ENCODE results near the gene ISM2. TPM values are rescaled to one million over a fixed set of nuclear protein-coding genes. Genes with fewer than 3 reads are reported as not detected.

ISM2 gene
- polyA plus RNA-seq, 5 donors = not detected

DNA sequence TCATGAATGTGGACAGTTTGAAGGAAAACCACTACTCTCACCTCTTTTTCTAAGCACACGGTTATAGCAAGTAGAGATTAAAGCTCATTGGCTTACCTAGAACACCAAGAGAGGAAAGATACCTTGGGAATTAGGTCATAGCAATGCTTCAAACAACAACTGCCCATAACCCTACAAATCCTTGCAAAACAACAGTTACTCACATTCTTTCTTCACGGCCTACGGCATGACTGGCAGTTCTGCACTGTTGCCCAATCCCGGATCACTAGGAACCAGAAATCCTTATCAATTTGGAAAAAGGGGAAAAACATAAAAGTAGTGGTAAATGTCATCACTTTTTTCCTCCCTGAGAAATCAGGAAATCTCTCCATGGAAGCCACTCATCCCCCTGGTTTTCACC, 9.6 kb upstream of the ISM2 start:
- DNase-seq = no peak

DNA sequence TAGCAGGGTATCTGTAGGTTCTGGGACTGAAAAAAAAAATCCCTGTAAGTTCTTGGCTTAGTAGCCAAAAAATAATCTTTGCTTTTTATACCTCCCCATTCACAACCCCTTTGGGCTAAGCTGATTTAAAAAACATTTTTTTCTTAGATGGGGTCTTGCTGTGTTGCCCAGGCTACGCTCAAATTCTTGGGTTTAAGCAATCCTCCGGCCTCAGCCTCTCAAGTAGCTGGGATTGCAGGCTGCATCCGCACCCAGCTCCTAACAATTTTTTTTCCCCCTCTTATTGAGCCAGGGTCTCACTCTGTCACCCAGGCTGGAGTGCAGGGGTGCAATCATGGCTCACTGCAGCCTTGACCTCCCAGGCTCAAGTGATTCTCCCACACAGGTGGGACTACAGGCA, 9.1 kb upstream of the ISM2 start:
- no peak for DNase-seq

DNA sequence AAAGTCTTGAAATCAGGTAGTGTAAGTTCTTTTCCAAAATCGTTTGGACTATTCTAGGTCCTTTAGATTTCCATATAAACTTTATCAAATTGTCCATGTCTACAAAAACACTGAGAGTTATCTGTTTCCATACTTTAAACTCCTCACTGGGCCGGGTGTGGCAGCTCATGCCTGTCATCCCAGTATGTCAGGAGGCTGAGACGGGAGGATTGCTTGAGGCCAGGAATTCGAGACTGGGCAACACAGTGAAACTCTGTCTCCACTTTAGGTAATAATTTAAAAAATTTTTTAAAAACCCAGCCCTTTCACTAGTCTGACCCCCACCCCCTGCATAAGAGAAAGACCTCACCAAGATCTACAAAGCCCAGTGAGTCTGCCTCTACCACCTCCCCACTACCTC, 6.4 kb upstream of the ISM2 start:
- DNase-seq = no peak

DNA sequence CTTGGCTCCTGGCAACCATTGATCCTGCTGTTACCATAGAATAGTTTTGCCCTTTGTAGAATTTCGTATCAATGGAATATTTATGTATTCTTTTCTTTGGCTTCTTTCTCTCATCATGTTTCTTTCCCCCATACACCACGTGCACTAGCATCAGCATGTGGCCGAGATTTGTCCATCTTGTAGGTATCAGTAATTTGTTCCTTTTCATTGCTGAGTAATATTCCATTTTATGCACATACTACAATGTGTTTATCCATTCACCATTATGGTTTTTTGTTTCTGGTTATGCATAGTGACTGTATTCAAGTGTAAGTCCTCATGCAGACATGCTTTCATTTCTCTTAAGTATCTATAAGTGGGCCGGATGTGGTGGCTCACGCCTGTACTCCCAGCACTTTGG, 4.5 kb upstream of the ISM2 start:
- DNase-seq = no peak

DNA sequence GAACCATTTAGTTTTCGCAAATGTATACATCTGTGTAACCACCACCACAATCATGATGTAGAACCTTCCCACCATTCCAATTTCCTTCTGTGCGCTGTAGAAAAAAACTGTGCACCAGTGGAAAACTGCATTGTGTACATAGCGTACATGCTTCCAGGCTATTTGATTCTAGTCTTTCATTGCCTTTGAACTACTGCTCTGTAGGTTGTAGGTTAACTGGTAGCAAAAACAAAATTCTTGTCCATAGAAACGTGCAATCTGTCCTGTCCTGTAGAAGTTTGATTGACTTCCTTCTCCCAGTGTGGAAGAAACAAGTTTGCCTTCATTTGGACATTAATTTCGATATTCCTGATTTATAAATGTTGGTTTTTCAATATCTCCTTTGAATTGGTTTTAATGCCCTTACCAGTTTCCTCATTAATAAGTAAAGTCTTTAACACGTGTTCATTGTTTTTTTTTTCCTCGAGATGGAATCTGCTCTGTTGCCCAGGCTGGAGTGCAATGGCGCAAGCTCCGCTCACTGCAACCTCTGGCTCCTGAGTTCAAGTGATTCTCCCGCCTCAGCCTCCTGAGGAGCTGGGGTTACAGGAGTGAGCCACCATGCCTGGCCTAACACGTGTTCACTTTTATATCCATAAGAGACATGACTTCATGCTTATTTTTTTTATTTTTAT, 3.6 kb upstream of the ISM2 start:
- DNase-seq = no peak

DNA sequence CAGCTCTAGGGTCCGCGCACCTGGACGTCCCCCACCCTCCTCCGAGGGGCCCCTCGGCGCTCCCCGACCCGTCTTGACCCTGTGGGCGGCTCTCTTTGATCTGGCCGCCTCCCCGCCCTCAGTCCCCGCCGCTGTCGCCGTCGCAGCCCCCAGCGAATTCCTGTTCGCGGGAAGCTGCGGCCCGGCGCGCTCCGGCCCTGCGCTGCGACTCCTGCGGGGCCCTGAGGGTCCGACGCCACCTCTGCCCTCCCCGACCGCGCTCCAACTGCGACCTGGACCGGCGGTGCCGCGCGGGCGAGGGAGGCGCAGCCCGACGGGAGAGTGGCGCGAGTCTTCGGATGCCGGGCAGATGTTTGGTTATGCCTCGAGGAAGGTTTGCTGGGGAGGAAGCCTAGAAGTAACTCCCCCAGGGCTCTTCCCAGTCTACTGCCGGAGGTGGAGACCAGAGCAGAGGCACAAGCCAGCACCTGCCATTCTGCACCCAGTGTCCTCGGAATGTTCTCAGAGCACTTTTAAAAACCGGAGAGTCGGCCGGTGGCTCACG, 440 bp upstream of the ISM2 start:
- no peak for DNase-seq

DNA sequence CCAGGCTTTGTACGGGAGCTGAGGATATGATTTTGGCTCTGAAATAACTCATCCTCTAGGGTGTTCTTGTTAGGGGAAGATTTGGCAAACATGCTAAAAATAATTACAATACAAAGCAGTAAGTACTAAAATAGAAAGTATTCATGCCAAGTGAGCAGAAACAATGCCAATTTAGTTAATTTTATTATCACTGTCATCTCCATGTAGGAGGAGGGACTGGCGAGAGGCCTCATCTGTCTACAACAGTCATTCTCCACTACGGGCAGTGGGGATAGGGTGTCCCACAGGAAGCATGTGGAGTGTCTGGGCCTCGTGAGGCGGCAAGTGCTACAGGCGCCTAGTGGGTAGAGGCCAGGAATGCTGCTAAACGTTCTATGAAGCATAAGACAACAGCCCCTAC, 3.3 kb downstream of the ISM2 start:
- no peak for DNase-seq

DNA sequence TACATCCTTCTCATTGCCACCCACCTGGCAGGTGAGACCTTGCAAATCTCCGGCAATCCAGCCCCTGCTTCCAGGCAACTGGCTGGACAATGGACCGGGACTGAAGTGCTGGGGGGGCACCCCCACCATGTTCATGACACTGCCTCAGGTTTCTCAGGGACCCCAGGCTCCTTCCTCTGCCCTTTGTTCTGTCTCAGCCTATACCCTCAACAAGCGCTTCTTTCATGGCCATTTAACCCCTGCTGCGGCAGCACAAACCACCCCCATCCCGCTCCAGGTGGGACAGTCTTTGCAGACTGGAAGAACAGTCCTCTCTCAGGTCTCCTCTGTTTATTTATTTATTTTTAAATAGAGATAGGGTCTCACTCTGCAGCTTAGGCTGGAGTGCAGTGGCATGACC, 7.6 kb downstream of the ISM2 start:
- no peak for DNase-seq

DNA sequence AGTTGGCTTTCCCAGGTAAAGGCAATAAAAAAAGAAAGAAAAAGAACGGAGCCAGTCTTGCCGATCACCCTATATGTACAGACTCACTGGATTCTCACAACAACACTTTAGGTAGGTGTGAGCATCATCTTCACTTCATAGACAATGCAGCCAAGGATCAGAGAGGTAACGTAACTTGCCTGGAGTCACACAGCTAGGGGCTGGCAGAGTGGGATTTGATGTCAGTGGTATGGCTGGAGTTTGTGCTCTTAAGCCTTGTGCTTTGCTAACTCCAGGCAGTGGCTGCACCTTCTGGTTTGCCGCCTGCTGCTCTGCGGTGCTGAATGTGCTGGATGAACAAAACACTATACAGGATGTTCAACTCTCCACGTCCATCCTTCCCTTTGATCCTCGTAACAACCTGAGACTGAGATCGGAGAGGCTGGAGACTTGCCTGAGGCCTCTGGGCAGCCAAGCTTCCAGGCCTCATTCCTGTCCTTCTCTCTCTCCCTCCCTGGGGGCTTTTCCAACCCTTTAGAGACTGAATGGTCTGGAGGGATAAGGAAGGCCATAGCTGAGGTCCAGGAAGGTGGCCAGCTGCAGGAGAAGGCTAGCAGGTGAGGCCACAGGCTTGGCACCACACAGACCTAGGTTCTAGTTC, 8.1 kb downstream of the ISM2 start:
- DNase-seq = no peak

DNA sequence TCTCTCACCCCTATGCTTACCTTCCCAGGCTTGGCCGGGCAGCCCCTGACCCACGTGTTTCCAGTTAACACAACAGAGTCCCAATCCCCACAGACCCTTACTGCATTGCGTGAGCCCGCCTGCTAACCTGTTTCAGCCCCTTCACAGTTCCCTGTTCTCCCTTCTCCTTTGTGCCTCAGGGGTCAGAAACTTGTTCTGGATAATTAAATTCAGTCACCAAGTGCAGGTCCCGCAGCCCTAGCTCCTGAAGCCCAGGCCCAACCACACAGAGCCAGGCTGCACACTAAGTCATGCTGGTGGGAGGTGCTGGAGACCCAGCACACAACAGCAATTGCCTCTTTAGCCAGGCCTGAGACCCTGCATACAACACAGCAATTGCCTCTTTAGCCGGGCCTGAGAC, 9.6 kb downstream of the ISM2 start:
- no peak for DNase-seq

DNA sequence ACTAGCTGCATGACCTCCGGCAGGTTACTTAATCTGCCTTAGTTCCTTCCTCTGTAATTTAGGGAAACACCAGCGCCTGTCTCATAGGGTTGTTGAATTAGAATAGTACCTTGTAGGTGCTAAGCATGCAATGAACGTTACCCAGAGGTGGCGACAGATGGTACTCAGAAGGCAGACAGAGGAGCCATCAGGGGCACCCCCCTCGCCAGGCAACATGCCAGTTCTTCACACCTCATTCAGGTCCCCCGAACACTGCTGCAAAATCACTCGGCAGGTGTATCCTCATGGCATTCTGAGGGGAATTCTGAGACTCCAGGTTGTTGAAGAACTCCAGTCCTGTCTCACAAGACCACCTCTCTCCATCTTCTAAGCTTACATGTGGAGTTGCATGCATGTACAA, 10.1 kb downstream of the ISM2 start:
- DNase-seq = no peak

DNA sequence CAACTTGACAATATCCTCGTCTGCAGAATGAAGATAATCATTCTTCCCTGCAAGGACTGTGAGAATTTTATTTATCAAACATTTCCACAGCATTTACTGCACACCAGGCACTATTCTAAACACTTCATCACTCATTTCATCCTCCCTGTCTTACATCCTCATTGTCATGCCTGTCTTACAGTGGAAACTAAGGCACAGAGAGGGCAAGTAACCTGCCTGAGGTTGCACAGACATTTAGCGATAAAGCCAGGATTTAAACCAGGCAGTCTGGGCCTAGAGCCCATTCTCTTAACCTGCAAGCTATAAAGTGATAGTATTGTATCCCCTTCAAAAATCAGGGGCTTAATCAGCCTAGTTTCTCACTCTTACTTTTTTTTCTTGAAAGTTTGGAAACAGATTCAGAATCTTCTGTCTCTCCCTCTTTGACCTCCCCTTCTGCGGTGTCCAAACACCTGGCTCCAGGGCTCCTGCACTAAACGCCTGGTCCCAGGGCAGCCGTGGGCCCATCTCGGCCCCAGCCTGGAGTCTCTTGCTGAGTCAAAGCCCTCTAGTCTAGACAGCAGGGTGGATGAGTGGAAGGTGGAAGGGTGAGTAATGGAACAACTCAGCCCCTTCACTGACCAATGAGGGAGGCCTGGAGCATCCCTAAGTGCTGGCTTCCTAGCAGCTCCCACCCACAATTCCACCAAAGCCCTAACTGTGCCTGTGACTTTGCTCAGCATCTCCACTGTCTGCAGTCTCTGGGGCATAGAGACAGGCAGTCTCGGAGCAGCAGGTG, 12.5 kb downstream of the ISM2 start:
- no peak for DNase-seq

DNA sequence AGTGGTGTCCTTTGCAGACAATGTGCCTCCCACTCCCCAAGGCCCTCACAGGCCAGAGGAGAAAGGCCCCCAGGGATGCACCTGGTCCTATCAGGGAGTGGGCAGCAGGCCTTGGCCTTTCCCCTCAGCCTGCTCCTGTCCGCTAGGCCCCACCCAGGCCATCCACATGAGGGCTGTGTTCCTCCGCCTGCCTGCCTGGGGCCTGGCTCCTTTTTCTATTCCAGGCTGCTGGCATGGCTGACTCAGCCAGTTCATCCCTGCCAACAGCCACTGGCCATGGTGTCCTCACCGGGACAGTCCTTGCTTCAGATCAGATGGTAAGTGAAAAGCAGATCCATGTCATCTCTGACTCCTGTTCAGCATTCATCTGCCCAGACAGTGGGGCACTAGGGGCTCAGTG, 13.4 kb downstream of the ISM2 start:
- DNase-seq = no peak

DNA sequence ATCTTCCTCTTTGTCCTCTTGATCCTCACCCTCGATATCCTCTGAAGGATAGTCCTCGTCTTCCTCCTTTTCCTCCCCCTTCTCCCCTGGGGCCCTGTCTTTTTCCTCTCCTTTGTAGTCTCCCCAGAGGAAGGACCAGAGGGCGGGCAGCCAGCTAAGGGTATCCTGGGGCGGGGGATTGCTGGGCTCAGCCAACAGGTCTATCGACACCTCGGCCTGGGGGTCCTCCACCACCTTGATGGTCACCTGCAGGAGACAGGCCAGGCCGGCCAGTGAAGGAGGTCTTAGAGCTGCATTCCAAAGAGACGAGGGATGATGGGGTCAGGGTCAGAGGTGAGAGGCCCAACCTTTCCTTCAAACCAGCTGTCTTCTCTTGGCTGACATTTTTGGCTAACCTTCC, 16.2 kb downstream of the ISM2 start:
- no peak for DNase-seq

DNA sequence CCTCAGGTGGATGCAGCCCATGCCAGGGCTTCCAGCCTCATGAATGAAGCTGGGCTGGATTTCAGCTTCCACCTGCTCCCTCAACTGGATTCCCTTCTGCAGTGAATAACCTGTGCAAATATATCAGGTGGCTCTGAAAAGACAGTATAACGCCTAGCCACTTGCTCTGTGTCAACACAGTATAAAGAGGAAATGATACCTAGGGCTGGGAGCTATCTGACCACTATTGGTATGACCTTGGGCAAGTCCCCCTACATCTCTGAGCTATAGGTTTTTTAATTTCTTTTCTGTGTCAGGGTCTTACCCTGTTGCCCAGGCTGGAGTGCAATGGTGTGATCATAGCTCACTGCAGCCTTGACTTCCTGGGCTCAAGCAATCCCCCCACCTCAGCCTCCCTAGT, 19.8 kb downstream of the ISM2 start:
- DNase-seq = no peak

DNA sequence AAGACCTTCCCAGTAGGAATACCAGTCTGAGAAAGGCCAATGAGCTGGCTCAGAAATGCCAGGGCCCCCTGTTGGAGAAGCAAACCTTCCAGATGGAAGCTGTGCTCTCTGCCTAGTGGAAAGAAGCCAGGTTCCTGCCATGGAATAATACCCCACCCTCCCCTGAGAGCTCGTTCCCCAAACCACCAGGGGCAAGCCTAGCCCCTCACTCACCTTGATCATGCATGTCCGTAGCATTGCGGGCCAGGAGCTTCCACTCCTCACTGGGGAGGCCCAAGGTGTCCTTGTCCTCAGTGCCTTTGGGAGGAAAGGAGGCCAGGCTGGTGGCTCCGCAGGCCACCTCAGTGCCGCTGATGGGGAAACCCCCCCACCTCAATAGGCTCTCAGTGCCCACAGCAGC, 20.6 kb downstream of the ISM2 start:
- no peak for DNase-seq

DNA sequence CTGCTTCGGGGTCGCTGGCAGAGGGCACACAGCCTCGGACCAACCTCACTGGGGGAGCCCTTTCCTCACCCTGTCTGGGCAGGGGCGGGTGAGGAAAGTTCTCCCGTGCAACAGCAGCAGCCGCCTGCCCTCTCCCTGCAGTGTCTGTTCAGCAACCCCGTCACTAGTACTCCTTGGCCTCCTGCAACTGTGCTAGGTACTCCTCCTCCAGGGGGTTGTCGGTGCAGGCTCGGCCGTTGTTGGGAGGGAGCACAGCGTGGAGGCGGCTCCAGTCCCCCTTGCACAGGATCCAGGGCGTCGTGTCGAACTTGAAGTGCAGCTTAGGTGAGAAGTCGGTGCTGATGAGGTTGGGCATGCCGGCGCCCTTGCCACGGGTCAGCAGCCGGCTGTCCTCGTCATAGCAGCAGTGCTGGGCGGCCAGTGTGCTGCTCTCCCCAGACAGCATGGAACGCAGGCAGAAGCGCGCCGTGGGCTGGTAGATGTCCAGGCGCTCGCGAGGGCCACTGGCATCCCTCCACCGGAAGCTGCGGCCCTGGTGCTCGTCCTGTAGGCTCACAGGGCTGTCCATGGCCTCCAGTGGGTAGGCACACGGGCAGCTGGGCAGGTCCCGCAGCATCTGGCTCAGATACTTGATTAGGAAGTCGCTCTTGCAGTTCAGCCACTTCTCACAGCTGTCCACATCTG, 23.0 kb downstream of the ISM2 start:
- no peak for DNase-seq

DNA sequence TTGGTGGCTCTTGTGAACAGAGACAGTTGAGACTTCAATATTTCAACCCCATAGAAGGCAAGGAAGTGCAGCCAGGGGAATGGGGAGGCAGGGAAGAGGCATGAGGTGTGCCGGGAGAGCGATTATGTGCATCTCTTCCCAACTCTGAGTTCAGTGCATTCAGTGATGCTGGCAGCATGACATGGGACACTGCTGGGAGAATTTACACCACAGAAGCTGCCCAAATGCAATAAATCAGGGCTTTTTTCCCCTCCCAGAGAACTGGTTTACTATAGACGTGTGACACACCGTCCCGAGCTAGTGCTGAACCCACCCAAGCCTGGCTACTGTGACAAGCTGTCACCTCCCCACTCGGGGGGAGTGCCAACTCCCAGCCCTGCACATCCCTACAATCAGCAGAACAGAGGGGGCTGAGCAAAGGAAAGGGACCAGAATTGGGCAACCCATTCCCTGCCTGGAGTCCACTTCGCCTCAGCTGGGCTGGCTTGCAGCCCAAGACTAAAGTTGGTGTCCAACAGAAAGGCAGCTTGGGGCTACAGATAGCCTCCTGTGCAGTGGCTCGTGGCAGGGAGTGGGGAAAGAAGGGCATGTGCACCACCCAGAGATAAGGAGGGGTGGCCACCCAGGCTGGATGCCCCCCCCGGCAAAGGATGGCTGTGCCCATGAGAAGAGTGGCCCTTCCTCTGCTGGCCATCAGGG, 24.0 kb downstream of the ISM2 start:
- no peak for DNase-seq

DNA sequence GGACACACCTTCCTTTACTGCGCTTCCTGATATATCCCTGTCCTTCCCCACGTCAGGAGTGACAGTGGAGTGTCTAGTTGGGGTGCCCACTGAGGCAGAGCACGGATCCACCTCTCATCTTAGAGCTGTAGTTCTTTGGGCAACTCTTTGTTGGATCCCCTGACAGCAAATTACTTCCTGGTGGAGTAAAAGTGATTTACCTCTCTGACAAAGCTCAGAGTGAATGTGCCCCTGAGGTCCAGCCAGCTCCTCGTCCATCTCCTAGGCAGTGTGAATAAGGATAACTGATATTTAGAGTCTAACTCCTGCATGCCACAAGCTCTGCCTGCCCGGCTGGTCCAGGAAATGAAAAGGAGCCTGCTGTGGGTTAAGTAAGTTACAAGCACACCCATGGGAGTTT, 24.7 kb downstream of the ISM2 start:
- no peak for DNase-seq

DNA sequence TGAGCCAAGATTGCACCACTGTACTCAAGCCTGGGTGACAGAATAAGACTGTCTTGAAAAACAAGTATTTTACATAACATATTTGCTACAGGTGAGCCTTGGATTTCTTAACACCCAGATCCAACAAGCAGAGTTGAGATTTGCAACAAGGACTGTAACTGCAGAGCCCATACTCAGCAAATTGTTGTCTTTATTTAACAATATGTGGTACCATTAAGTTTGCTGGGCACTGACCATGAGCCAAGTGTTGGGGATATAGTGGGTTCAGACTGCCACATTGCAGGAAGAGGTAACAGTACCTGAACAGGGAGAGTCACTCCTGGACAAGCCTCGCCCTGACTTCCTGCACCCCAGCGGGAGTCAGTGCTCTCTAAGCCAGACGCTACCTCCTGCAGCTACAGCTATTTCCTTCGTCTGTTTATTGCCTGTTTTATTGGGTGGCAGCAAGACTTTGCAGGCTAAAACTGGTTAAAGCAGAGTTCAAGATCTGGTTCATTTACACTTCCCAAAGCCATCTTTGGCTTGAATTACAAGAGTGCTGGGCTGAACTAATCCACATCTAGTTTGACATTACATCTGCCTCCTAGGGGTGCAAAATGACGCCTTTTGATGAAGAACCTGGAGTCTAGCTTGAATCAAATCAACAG, 28.3 kb downstream of the ISM2 start:
- no peak for DNase-seq

DNA sequence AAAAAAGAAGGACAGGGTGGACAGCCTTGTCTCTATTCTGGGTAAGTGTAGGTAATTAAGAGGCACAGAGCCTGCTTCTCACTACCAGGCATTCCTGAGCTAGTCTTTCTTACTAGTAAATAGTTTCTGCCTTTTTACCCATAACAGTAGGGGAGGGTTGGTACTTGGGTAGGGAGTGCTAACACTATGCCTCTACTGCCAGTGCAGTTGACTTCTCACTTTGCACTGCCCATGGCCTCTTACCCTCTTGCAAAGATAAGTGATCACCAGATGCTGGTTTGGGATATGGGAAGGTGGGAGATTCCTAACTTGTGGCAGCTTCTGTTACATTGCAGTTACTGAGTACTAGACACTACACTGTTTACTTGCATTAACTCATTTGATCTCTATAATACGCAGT, 29.1 kb downstream of the ISM2 start:
- no peak for DNase-seq
